ENCODE measurements around the gene C5orf24.
"Not testable (repeated sequence)": the region's sequence is repeated elsewhere in the genome, so short reads cannot be mapped to it uniquely, and the experiment has no call there.

The C5orf24 gene

GRCh38 chr5:134851307-134851923, 5.6 kb downstream of the C5orf24 start:
- H3K9me3 ChIP-seq (ENCODE audit: control insufficient read depth, insufficient read depth, low read length): no peaks in the 10 kb centered on the region
- H4K20me1 ChIP-seq (ENCODE audit: control insufficient read depth, insufficient read depth, low read depth, low read length): peaks cover 10% of the 10 kb centered on the region; the same call in 1 of the 2 replicates
- TF ChIP-seq EZH2phosphoT487 (IDR thresholded peaks at IDR 0.05; ENCODE audit: borderline replicate concordance, low read length): no peak
- peak; percentile 61 for TF ChIP-seq CTCF (IDR thresholded peaks at IDR 0.05; ENCODE audit: low read depth, low read length, poor library complexity, severe bottlenecking)
- H3K27me3 ChIP-seq (ENCODE audit: control insufficient read depth, low read length): no peaks in the 10 kb centered on the region
- peaks cover 90% of the 10 kb centered on the region for H3K79me2 ChIP-seq (ENCODE audit: control insufficient read depth, low read length)
- peaks cover 9% of the 10 kb centered on the region for H3F3A ChIP-seq (ENCODE audit: control insufficient read depth, insufficient read depth)
- peaks cover 13% of the 10 kb centered on the region for H3K4me1 ChIP-seq (ENCODE audit: control insufficient read depth, low read length)
- no peaks in the 10 kb centered on the region for H3K9me2 ChIP-seq (replicated peaks; ENCODE audit: control insufficient read depth, low read length)
- no peak overlapping the region for H3K4me2 ChIP-seq (ENCODE audit: low read length)
- no peak overlapping the region for H3K27ac ChIP-seq (ENCODE audit: low read depth, low read length)
- no peak overlapping the region for H3K4me3 ChIP-seq (ENCODE audit: low read length)
- H3K36me3 ChIP-seq (ENCODE audit: control insufficient read depth, low read length): peaks cover 85% of the 10 kb centered on the region

- Histone ChIP-seq H4K20me1 (ENCODE audit: control insufficient read depth, insufficient read depth, low read depth, low read length) (peaks cover 11% of the 10 kb centered on the region; the same call in 1 of the 2 replicates), H3K36me3 (ENCODE audit: control insufficient read depth, low read length) (peaks cover 84% of the 10 kb centered on the region), H3F3A (ENCODE audit: control insufficient read depth, insufficient read depth) (peaks cover 27% of the 10 kb centered on the region), H3K79me2 (ENCODE audit: control insufficient read depth, low read length) (peaks cover 48% of the 10 kb centered on the region)
- H3K4me1 ChIP-seq (ENCODE audit: control insufficient read depth, low read length); H3K4me2 ChIP-seq (ENCODE audit: low read length); H3K9me3 ChIP-seq (ENCODE audit: control insufficient read depth, insufficient read depth, low read length); H3K27ac ChIP-seq (ENCODE audit: low read depth, low read length); H3K9me2 ChIP-seq (replicated peaks; ENCODE audit: control insufficient read depth, low read length); H3K4me3 ChIP-seq (ENCODE audit: low read length); H3K27me3 ChIP-seq (ENCODE audit: control insufficient read depth, low read length): not testable (repeated sequence)
Observed at GRCh38 chr5:134856465-134856864, 10.7 kb downstream of the C5orf24 start.

- Histone ChIP-seq H3K27me3 (ENCODE audit: control insufficient read depth, low read length) (no peaks in the 10 kb centered on the region), H3F3A (ENCODE audit: control insufficient read depth, insufficient read depth) (peaks cover 27% of the 10 kb centered on the region), H3K36me3 (ENCODE audit: control insufficient read depth, low read length) (peaks cover 75% of the 10 kb centered on the region), H3K27ac (ENCODE audit: low read depth, low read length) (no peak overlapping the region), H3K79me2 (ENCODE audit: control insufficient read depth, low read length) (peaks cover 39% of the 10 kb centered on the region), H4K20me1 (ENCODE audit: control insufficient read depth, insufficient read depth, low read depth, low read length) (peaks cover 8% of the 10 kb centered on the region; the same call in 1 of the 2 replicates), H3K4me2 (ENCODE audit: low read length) (no peak overlapping the region), H3K4me3 (ENCODE audit: low read length) (no peak overlapping the region), H3K9me3 (ENCODE audit: control insufficient read depth, insufficient read depth, low read length) (no peaks in the 10 kb centered on the region), H3K4me1 (ENCODE audit: control insufficient read depth, low read length) (no peaks in the 10 kb centered on the region), H3K9me2 (replicated peaks; ENCODE audit: control insufficient read depth, low read length) (no peaks in the 10 kb centered on the region)
- no peak for TF ChIP-seq EZH2phosphoT487 (IDR thresholded peaks at IDR 0.05; ENCODE audit: borderline replicate concordance, low read length)
- no peak for TF ChIP-seq CTCF (IDR thresholded peaks at IDR 0.05; ENCODE audit: low read depth, low read length, poor library complexity, severe bottlenecking)
Observed at GRCh38 chr5:134857401-134857800, 11.6 kb downstream of the C5orf24 start.

- Histone ChIP-seq H3K4me2 (ENCODE audit: low read length) (no peak overlapping the region), H3K4me3 (ENCODE audit: low read length) (no peak overlapping the region), H3K36me3 (ENCODE audit: control insufficient read depth, low read length) (peaks cover 14% of the 10 kb centered on the region), H3F3A (ENCODE audit: control insufficient read depth, insufficient read depth) (peaks cover 5% of the 10 kb centered on the region), H3K4me1 (ENCODE audit: control insufficient read depth, low read length) (no peaks in the 10 kb centered on the region), H3K9me2 (replicated peaks; ENCODE audit: control insufficient read depth, low read length) (no peaks in the 10 kb centered on the region), H3K27me3 (ENCODE audit: control insufficient read depth, low read length) (no peaks in the 10 kb centered on the region), H3K27ac (ENCODE audit: low read depth, low read length) (no peak overlapping the region), H4K20me1 (ENCODE audit: control insufficient read depth, insufficient read depth, low read depth, low read length) (no peaks in the 10 kb centered on the region), H3K79me2 (ENCODE audit: control insufficient read depth, low read length) (no peaks in the 10 kb centered on the region), H3K9me3 (ENCODE audit: control insufficient read depth, insufficient read depth, low read length) (no peaks in the 10 kb centered on the region)
- TF ChIP-seq CTCF (IDR thresholded peaks at IDR 0.05; ENCODE audit: low read depth, low read length, poor library complexity, severe bottlenecking): no peak
- no peak for TF ChIP-seq EZH2phosphoT487 (IDR thresholded peaks at IDR 0.05; ENCODE audit: borderline replicate concordance, low read length)
Observed at GRCh38 chr5:134864707-134865106, 18.9 kb downstream of the C5orf24 start.

Data from DOHH2 (cell line).